ENCODE results near the gene INO80D. TPM values are rescaled to one million over a fixed set of nuclear protein-coding genes. Genes with fewer than 3 reads are reported as not detected.

INO80D gene
- total and polyA plus RNA-seq, 3 donors from 2014 or later = 5.3 to 31.6 (median 28.2) TPM

DNA sequence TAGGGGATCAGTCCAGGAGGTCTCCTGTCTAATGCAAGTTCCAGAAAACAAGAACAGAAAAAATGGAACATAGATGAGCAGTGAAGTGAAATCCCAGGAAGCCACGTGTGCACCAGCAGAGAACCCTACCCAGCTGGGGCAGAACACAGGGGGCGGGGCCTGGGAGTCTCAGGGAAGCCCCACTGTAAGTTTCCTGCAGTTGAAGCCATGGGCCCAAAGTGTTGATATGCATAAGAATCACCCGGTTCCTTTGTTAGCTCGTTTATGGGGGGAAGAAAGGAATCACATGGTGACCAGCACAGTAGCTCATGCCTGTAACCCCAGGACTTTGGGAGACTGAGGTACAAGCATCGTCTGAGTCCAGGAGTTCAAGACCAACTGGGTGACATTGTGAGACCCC is 131.3 kb downstream of the INO80D start:
- 63 to 77% methylated on average over 5 of the region's 5 CpGs for WGBS, 2 donors
- intact Hi-C loops (cut with DNase I; ENCODE audit: low total_unique reads) = no loop called here

GRCh38 chr2:205952282-205952681 is 133.7 kb downstream of the INO80D start:
- Histone ChIP-seq H3K27ac (no peak overlapping the region), H3K27me3 (no peaks in the 10 kb centered on the region), H3K9me3 (no peaks in the 10 kb centered on the region), H3K4me3 (no peak overlapping the region), H3K36me3 (ENCODE audit: low read depth, missing control alignments) (no peaks in the 10 kb centered on the region), H3K4me1 (no peaks in the 10 kb centered on the region)
- intact Hi-C loops (cut with DNase I; ENCODE audit: low total_unique reads) = no loop called here
- TF ChIP-seq POLR2A (IDR thresholded peaks at IDR 0.05) = no peak
- TF ChIP-seq, protein P1, sequence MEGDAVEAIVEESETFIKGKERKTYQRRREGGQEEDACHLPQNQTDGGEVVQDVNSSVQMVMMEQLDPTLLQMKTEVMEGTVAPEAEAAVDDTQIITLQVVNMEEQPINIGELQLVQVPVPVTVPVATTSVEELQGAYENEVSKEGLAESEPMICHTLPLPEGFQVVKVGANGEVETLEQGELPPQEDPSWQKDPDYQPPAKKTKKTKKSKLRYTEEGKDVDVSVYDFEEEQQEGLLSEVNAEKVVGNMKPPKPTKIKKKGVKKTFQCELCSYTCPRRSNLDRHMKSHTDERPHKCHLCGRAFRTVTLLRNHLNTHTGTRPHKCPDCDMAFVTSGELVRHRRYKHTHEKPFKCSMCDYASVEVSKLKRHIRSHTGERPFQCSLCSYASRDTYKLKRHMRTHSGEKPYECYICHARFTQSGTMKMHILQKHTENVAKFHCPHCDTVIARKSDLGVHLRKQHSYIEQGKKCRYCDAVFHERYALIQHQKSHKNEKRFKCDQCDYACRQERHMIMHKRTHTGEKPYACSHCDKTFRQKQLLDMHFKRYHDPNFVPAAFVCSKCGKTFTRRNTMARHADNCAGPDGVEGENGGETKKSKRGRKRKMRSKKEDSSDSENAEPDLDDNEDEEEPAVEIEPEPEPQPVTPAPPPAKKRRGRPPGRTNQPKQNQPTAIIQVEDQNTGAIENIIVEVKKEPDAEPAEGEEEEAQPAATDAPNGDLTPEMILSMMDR (IDR thresholded peaks at IDR 0.05) = no peak
- 96% methylated on average over 2 of the region's 2 CpGs for WGBS, 2 donors
- DNase-seq = no peak

More for the DNA sequence above, 131.3 kb downstream of the INO80D start:
- no peak for DNase-seq
- no peak overlapping the region for H3K4me3 ChIP-seq
- H3K9me3 ChIP-seq = no peaks in the 10 kb centered on the region
- H3K4me1 ChIP-seq = no peaks in the 10 kb centered on the region
- H3K27ac ChIP-seq = no peak overlapping the region
- H3K27me3 ChIP-seq = no peaks in the 10 kb centered on the region
- TF ChIP-seq, protein P1 (IDR thresholded peaks at IDR 0.05) = no peak
- TF ChIP-seq POLR2A (IDR thresholded peaks at IDR 0.05) = no peak
- no peaks in the 10 kb centered on the region for H3K36me3 ChIP-seq (ENCODE audit: low read depth, missing control alignments)

DNA sequence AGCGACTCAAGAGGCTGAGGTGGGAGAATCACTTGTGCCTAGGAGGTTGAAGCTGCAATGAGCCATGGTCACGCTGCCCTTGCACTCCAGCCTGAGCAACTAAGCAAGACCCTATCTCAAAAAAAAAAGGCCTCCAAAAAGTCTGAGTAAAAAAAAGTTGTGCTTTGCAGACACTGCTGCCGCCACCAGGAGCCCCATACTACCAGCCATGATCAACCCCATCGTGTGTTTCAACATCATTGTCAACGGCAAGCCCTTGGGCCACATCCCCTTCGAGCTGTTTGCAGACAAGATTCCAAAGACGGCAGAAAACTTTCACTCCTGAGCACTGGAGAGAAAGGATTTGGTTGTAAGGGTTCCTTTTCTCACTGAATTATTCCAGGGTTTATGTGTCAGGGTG is 137.1 kb downstream of the INO80D start:
- Histone ChIP-seq H3K9me3 (no peaks in the 10 kb centered on the region), H3K27me3 (no peaks in the 10 kb centered on the region), H3K4me1 (no peaks in the 10 kb centered on the region), H3K4me3 (no peak overlapping the region), H3K36me3 (ENCODE audit: low read depth, missing control alignments) (no peaks in the 10 kb centered on the region), H3K27ac (no peak overlapping the region)
- DNase-seq = no peak
- 80 to 91% methylated on average over 7 of the region's 7 CpGs for WGBS, 2 donors
- TF ChIP-seq, protein P1 (IDR thresholded peaks at IDR 0.05) = no peak
- no peak for TF ChIP-seq POLR2A (IDR thresholded peaks at IDR 0.05)
- intact Hi-C loops (cut with DNase I; ENCODE audit: low total_unique reads) = no loop called here

DNA sequence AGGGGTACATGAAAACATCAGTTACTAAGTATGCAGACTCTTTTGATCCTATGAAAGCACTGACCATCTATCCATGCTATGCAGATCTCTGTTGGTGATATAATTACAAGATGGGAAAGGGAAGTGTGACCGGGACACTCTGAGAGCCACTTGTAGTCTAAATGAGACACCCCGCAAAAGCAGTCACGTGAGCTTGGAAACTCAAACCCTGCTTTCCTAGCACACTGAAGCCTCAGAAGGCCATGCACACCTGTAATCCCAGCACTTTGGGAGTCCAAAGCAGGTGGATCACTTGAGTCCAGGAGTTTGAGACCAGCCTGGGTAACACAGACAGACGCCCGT is 137.5 kb downstream of the INO80D start:
- Histone ChIP-seq H3K36me3 (ENCODE audit: low read depth, missing control alignments) (no peaks in the 10 kb centered on the region), H3K27me3 (no peaks in the 10 kb centered on the region), H3K9me3 (no peaks in the 10 kb centered on the region), H3K27ac (no peak overlapping the region), H3K4me3 (no peak overlapping the region), H3K4me1 (no peaks in the 10 kb centered on the region)
- TF ChIP-seq, protein P1 (IDR thresholded peaks at IDR 0.05) = no peak
- intact Hi-C loops (cut with DNase I; ENCODE audit: low total_unique reads) = no loop called here
- WGBS, 2 donors = 73 to 92% methylated on average over 5 of the region's 5 CpGs
- no peak for DNase-seq

DNA sequence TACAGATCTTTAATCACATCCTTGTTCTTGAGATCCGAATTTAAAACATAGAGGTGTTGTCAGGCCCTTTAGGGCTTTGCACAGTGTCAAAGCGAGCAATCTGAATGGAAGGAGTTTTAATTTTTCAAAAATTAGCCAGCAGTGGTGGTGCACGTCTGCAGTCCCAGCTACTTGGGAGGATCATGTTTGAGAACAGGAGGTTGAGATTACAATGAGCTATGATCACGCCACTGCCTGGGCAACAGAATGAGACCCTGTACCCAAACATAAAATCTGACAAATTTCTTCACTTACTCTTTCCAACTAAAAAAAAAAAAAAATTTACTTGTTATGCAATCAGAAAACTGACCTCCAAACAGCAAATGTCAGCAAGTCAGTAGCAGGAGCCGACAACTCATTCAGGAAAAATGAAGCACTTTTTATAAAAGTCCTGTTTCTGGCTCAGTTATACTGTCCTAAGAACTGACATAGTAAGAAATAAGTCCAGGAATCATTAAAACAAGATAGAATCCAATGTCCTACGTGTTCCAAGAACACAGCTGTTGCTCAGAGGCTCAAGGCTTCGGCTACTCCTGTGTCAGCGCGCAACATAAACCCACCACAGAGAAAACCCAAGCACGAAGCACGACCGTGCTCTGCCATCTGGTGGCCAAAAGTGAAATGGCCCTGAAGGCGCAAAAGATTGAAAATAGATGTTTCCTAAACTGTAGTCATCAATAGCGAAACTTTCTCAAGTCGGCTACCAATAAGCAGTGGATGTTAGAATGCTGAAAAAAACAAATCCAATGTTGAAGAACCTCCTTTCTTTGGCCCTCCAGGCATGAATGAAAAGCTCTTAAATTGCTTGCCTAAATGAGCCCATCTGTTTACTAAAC is 138.1 kb downstream of the INO80D start:
- WGBS, 2 donors = 18 to 34% methylated on average over 15 of the region's 15 CpGs
- Histone ChIP-seq H3K9me3 (no peaks in the 10 kb centered on the region), H3K27me3 (no peaks in the 10 kb centered on the region), H3K36me3 (ENCODE audit: low read depth, missing control alignments) (no peaks in the 10 kb centered on the region), H3K4me1 (no peaks in the 10 kb centered on the region), H3K4me3 (no peak overlapping the region), H3K27ac (no peak overlapping the region)
- peak; percentile 85 for DNase-seq
- intact Hi-C loops (cut with DNase I; ENCODE audit: low total_unique reads) = no loop called here
- TF ChIP-seq, protein P1 (IDR thresholded peaks at IDR 0.05) = peak; percentile 89 to 94 (median 89)
- TF ChIP-seq POLR2A (IDR thresholded peaks at IDR 0.05) = no peak

Measured in testis (tissue), 3 donors.